Measurements from ENCODE around the gene PKNOX2. TPM values are rescaled to one million over a fixed set of nuclear protein-coding genes. Genes with fewer than 3 reads are reported as not detected.

PKNOX2 gene
- total and polyA plus RNA-seq, 10 of the 15 experiments (the other 5 are each of a cell fraction or from before 2014, with no cell fraction given), result not detected

DNA sequence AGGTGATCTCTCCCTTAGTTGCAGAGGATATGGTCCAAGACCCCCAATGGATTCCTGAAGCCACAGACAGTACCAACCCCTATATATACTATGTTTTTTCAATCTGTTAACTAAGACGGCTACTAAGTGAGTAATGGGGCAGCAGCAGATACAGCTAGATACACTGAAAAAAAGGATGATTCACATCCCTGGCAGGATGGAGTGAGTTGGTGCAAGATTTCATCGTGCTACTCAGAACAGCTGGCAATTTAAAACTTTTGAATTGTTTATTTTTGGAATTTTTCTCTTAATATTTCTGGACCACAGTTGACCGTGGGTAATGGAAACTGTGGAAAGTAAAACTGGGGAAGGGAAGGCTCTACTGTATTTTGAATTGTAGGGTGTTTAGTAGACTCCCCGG lies 36.1 kb upstream of the PKNOX2 start:
- WGBS (ENCODE audit: insufficient coverage, insufficient replicate concordance, low lambda C conversion rate, missing lambda C conversion rate), result 37% methylated on average over 4 of the region's 4 CpGs
- Histone ChIP-seq H2AFZ (ENCODE audit: control insufficient read depth, low read depth, low read length) (no peak overlapping the region), H3K4me2 (ENCODE audit: control insufficient read depth, insufficient read depth) (no peak overlapping the region), H3K36me3 (ENCODE audit: control insufficient read depth in 2 of 2, insufficient read depth in 2 of 2, low read length in 1 of 2) (no peaks in the 10 kb centered on the region), H3K9me3 (replicated peaks; ENCODE audit: control insufficient read depth, insufficient read depth, low read length) (no peaks in the 10 kb centered on the region), H3K27me3 (replicated peaks in 1 of 2; ENCODE audit: control insufficient read depth in 2 of 2, insufficient read depth in 2 of 2, low read length in 1 of 2) (no peaks in the 10 kb centered on the region; a peak in 2 of 4 replicates), H3K79me2 (ENCODE audit: control insufficient read depth, insufficient read depth, low read length) (no peaks in the 10 kb centered on the region), H3K27ac (ENCODE audit: control insufficient read depth, insufficient read depth) (no peak overlapping the region), H3K9ac (ENCODE audit: control insufficient read depth, insufficient read depth, low read length) (no peak overlapping the region), H3K4me3 (no peak overlapping the region), H4K20me1 (ENCODE audit: control insufficient read depth, insufficient read depth) (no peaks in the 10 kb centered on the region), H3K4me1 (ENCODE audit: control insufficient read depth, insufficient read depth, low read length) (no peaks in the 10 kb centered on the region)
- ATAC-seq, result no peak
- in situ Hi-C loops (cut with MboI) (no loop called here), intact Hi-C loops (cut with micrococcal nuclease; ENCODE audit: unreplicated experiment) (no loop called here)
- no peak for DNase-seq (ENCODE audit: low read depth, low spot score)
- BruUV-seq (replicated peaks), result no TSS peak
- ChIA-PET CTCF (no interaction called here), POLR2A (no interaction called here), SMC1A (ENCODE audit: uncharacterized antibody, unreplicated experiment) (interaction anchor here (1.4 kb wide), 1 partner anchor 37 kb away, joined by 3 read pairs; no protein-coding TSS in a partner anchor), RAD21 (ENCODE audit: unreplicated experiment) (interaction anchor here (1.0 kb wide), 2 partner anchors 11 to 147 kb away, joined by 3 to 5 read pairs; no protein-coding TSS in a partner anchor)
- FAIRE-seq, result no peak
- TF ChIP-seq SMC3 (IDR thresholded peaks at IDR 0.05; ENCODE audit: borderline replicate concordance, low read length) (no peak), RB1 (IDR thresholded peaks at IDR 0.05; ENCODE audit: borderline replicate concordance) (no peak), PAX8 (IDR thresholded peaks at IDR 0.05) (no peak), IKZF2 (IDR thresholded peaks at IDR 0.05) (no peak), CHD2 (IDR thresholded peaks at IDR 0.05; ENCODE audit: borderline replicate concordance, low read depth, low read length) (no peak), ETV6 (conservative IDR thresholded peaks at IDR 0.05 in 1 of 2, IDR thresholded peaks at IDR 0.05 in 1 of 2; ENCODE audit: borderline replicate concordance in 1 of 2, low read depth in 1 of 2) (no peak), YBX1 (IDR thresholded peaks at IDR 0.05) (no peak), ASH2L (IDR thresholded peaks at IDR 0.05; ENCODE audit: borderline replicate concordance, low read depth) (no peak), TAF1 (IDR thresholded peaks at IDR 0.05; ENCODE audit: borderline replicate concordance, low read depth, low read length) (no peak)
- TF ChIP-seq, protein P1, sequence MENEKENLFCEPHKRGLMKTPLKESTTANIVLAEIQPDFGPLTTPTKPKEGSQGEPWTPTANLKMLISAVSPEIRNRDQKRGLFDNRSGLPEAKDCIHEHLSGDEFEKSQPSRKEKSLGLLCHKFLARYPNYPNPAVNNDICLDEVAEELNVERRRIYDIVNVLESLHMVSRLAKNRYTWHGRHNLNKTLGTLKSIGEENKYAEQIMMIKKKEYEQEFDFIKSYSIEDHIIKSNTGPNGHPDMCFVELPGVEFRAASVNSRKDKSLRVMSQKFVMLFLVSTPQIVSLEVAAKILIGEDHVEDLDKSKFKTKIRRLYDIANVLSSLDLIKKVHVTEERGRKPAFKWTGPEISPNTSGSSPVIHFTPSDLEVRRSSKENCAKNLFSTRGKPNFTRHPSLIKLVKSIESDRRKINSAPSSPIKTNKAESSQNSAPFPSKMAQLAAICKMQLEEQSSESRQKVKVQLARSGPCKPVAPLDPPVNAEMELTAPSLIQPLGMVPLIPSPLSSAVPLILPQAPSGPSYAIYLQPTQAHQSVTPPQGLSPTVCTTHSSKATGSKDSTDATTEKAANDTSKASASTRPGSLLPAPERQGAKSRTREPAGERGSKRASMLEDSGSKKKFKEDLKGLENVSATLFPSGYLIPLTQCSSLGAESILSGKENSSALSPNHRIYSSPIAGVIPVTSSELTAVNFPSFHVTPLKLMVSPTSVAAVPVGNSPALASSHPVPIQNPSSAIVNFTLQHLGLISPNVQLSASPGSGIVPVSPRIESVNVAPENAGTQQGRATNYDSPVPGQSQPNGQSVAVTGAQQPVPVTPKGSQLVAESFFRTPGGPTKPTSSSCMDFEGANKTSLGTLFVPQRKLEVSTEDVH (IDR thresholded peaks at IDR 0.05; ENCODE audit: low read depth, partially characterized antibody), result no peak
- TF ChIP-seq, protein P2, sequence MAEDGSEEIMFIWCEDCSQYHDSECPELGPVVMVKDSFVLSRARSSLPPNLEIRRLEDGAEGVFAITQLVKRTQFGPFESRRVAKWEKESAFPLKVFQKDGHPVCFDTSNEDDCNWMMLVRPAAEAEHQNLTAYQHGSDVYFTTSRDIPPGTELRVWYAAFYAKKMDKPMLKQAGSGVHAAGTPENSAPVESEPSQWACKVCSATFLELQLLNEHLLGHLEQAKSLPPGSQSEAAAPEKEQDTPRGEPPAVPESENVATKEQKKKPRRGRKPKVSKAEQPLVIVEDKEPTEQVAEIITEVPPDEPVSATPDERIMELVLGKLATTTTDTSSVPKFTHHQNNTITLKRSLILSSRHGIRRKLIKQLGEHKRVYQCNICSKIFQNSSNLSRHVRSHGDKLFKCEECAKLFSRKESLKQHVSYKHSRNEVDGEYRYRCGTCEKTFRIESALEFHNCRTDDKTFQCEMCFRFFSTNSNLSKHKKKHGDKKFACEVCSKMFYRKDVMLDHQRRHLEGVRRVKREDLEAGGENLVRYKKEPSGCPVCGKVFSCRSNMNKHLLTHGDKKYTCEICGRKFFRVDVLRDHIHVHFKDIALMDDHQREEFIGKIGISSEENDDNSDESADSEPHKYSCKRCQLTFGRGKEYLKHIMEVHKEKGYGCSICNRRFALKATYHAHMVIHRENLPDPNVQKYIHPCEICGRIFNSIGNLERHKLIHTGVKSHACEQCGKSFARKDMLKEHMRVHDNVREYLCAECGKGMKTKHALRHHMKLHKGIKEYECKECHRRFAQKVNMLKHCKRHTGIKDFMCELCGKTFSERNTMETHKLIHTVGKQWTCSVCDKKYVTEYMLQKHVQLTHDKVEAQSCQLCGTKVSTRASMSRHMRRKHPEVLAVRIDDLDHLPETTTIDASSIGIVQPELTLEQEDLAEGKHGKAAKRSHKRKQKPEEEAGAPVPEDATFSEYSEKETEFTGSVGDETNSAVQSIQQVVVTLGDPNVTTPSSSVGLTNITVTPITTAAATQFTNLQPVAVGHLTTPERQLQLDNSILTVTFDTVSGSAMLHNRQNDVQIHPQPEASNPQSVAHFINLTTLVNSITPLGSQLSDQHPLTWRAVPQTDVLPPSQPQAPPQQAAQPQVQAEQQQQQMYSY (CRISPR knock-in tag; IDR thresholded peaks at IDR 0.05), result no peak
- TF ChIP-seq, protein P3, sequence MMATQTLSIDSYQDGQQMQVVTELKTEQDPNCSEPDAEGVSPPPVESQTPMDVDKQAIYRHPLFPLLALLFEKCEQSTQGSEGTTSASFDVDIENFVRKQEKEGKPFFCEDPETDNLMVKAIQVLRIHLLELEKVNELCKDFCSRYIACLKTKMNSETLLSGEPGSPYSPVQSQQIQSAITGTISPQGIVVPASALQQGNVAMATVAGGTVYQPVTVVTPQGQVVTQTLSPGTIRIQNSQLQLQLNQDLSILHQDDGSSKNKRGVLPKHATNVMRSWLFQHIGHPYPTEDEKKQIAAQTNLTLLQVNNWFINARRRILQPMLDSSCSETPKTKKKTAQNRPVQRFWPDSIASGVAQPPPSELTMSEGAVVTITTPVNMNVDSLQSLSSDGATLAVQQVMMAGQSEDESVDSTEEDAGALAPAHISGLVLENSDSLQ (IDR thresholded peaks at IDR 0.05), result no peak
- TF ChIP-seq, protein P4, sequence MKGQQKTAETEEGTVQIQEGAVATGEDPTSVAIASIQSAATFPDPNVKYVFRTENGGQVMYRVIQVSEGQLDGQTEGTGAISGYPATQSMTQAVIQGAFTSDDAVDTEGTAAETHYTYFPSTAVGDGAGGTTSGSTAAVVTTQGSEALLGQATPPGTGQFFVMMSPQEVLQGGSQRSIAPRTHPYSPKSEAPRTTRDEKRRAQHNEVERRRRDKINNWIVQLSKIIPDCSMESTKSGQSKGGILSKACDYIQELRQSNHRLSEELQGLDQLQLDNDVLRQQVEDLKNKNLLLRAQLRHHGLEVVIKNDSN (IDR thresholded peaks at IDR 0.05; ENCODE audit: borderline replicate concordance, extremely low read length, insufficient read depth, low read depth, low read length), result no peak
- TF ChIP-seq, protein P5, sequence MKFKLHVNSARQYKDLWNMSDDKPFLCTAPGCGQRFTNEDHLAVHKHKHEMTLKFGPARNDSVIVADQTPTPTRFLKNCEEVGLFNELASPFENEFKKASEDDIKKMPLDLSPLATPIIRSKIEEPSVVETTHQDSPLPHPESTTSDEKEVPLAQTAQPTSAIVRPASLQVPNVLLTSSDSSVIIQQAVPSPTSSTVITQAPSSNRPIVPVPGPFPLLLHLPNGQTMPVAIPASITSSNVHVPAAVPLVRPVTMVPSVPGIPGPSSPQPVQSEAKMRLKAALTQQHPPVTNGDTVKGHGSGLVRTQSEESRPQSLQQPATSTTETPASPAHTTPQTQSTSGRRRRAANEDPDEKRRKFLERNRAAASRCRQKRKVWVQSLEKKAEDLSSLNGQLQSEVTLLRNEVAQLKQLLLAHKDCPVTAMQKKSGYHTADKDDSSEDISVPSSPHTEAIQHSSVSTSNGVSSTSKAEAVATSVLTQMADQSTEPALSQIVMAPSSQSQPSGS (IDR thresholded peaks at IDR 0.05; ENCODE audit: low read length), result no peak

All from GM12878 (cell line).